Stimulated activated CD4-positive, alpha-beta T cell treated with anti-CD3 and anti-CD28 coated beads, Interleukin-15, amount 100 ng/mL, for 1 hour (primary cell): ENCODE measurements around the gene PLEKHA5.
A peak's percentile ranks its signal among the peaks of the same experiment; 100 is the strongest.

Experiments used
- DNase-seq, 2 donors: peaks; one replicate each; pipeline ENCODE4 v3.0.0-alpha.2; 2020; ENCODE audit warnings: low read depth in 1 of 2, low spot score in 1 of 2

PLEKHA5 gene

GRCh38 chr12:19230896-19231295 lies 101.4 kb downstream of the PLEKHA5 start:
- DNase-seq = no peak

GRCh38 chr12:19234171-19234704 lies 104.7 kb downstream of the PLEKHA5 start:
- no peak for DNase-seq

- DNase-seq = no peak
Measured at GRCh38 chr12:19234981-19235871, 105.7 kb downstream of the PLEKHA5 start.

GRCh38 chr12:19236656-19237055 lies 107.1 kb downstream of the PLEKHA5 start:
- DNase-seq = no peak

- DNase-seq = no peak
Measured at GRCh38 chr12:19238540-19238939, 109.0 kb downstream of the PLEKHA5 start.

- DNase-seq = no peak
Measured at GRCh38 chr12:19239102-19239501, 109.6 kb downstream of the PLEKHA5 start.

GRCh38 chr12:19239616-19240234 lies 110.2 kb downstream of the PLEKHA5 start:
- DNase-seq = no peak

- no peak for DNase-seq
Measured at GRCh38 chr12:19242581-19242980, 113.0 kb downstream of the PLEKHA5 start.

- DNase-seq = no peak
Measured at GRCh38 chr12:19243551-19243950, 114.0 kb downstream of the PLEKHA5 start.

- DNase-seq = no peak
Measured at GRCh38 chr12:19244312-19244711, 114.8 kb downstream of the PLEKHA5 start.

- DNase-seq = no peak
Measured at GRCh38 chr12:19245106-19245505, 115.6 kb downstream of the PLEKHA5 start.

GRCh38 chr12:19245666-19246065 lies 116.1 kb downstream of the PLEKHA5 start:
- no peak for DNase-seq

GRCh38 chr12:19246933-19247332 lies 117.4 kb downstream of the PLEKHA5 start:
- no peak for DNase-seq

GRCh38 chr12:19248929-19249602 lies 119.5 kb downstream of the PLEKHA5 start:
- no peak for DNase-seq

GRCh38 chr12:19251481-19252132 lies 122.1 kb downstream of the PLEKHA5 start:
- no peak for DNase-seq

GRCh38 chr12:19260135-19260534 lies 130.6 kb downstream of the PLEKHA5 start:
- DNase-seq = no peak

GRCh38 chr12:19261773-19262172 lies 132.2 kb downstream of the PLEKHA5 start:
- DNase-seq = no peak

GRCh38 chr12:19263672-19264071 lies 134.1 kb downstream of the PLEKHA5 start:
- DNase-seq = no peak

- peak; percentile 2 to 6 for DNase-seq
Measured at GRCh38 chr12:19273482-19274330, 144.2 kb downstream of the PLEKHA5 start.

- no peak for DNase-seq
Measured at GRCh38 chr12:19276767-19277166, 147.2 kb downstream of the PLEKHA5 start.
